ENCODE measurements around the gene HTR3D.

GRCh38 chr3:184004476-184004875, 27.1 kb upstream of the HTR3D start:
- TF ChIP-seq POLR2AphosphoS5 (IDR thresholded peaks at IDR 0.05; ENCODE audit: low read depth, low read length) = no peak
- TF ChIP-seq CTCF (IDR thresholded peaks at IDR 0.05) = no peak
- no peak for TF ChIP-seq SIN3A (IDR thresholded peaks at IDR 0.05; ENCODE audit: borderline replicate concordance, low read depth, low read length)
- TF ChIP-seq SMC3 (IDR thresholded peaks at IDR 0.05; ENCODE audit: low read depth, low read length) = no peak
- no peak for TF ChIP-seq EP300 (IDR thresholded peaks at IDR 0.05; ENCODE audit: borderline replicate concordance in 1 of 2, low read depth in 1 of 2, low read length in 1 of 2)

All from SK-N-SH (cell line).